GM23338 (cell line): Measurements from ENCODE around the gene THADA. TPM values are rescaled to one million over a fixed set of nuclear protein-coding genes. Genes with fewer than 3 reads are reported as not detected.

Source experiments
- ATAC-seq: fragments of 200-7000 bp; cut with Tn5 transposase; 3 replicates; pipeline ENCODE4 v1.9.1; 2020
- DNase-seq: peaks from one replicate; pipeline ENCODE4 v3.0.0-alpha.2; 2015; ENCODE audit warnings: low spot score
- H2AFZ ChIP-seq: fragments of 200-600 bp; sonication (generic); 2 replicates; pipeline ENCODE4 v1.8.0; 2016; ENCODE audit warnings: antibody characterized with exemption, mild to moderate bottlenecking, moderate library complexity
- H3F3A ChIP-seq: fragments of 200-600 bp; sonication (generic); replicated peaks from 2 replicates; pipeline ENCODE4 v1.8.0; 2017; ENCODE audit warnings: antibody characterized with exemption, mixed run types, low read depth
- H3K27ac ChIP-seq: fragments of 200-600 bp; sonication (generic); 2 replicates; pipeline ENCODE4 v1.6.1; 2016; ENCODE audit warnings: low read depth
- H3K27me3 ChIP-seq: fragments of 200-600 bp; sonication (generic); 2 replicates; pipeline ENCODE4 v1.8.0; 2016; ENCODE audit warnings: mild to moderate bottlenecking, mixed run types, moderate library complexity; ENCODE audit not compliant: insufficient read depth
- H3K36me3 ChIP-seq: fragments of 200-600 bp; sonication (generic); 2 replicates; pipeline ENCODE4 v1.8.0; 2016; ENCODE audit warnings: mild to moderate bottlenecking; ENCODE audit not compliant: insufficient read depth
- H3K4me1 ChIP-seq: fragments of 200-600 bp; sonication (generic); 2 replicates; pipeline ENCODE4 v1.8.0; 2016; ENCODE audit warnings: mild to moderate bottlenecking, moderate library complexity; ENCODE audit not compliant: insufficient read depth
- H3K4me2 ChIP-seq: fragments of 200-600 bp; sonication (generic); 2 replicates; pipeline ENCODE4 v1.7.1; 2017; ENCODE audit warnings: mixed run types
- H3K4me3 ChIP-seq: fragments of 200-600 bp; sonication (generic); 2 replicates; pipeline ENCODE4 v1.6.1; 2016; ENCODE audit warnings: mixed run types
- H3K79me2 ChIP-seq: fragments of 200-600 bp; sonication (generic); replicated peaks from 2 replicates; pipeline ENCODE4 v1.8.0; 2017; ENCODE audit warnings: mild to moderate bottlenecking; ENCODE audit not compliant: insufficient read depth
- H3K9me2 ChIP-seq: fragments of 200-600 bp; sonication (generic); 2 replicates; pipeline ENCODE4 v1.8.0; 2017; ENCODE audit not compliant: insufficient read depth
- H4K20me1 ChIP-seq: fragments of 200-600 bp; sonication (generic); replicated peaks from 2 replicates; pipeline ENCODE4 v1.8.0; 2017; ENCODE audit warnings: mild to moderate bottlenecking; ENCODE audit not compliant: insufficient read depth
- H3K27ac Mint-ChIP-seq: 2 replicates; pipeline ENCODE4 v1.8.0; 2020; ENCODE audit warnings: inconsistent platforms, mild to moderate bottlenecking, moderate library complexity, mixed read lengths
- H3K27me3 Mint-ChIP-seq: 3 replicates; pipeline ENCODE4 v1.8.0; 2022; ENCODE audit warnings: low read depth, mild to moderate bottlenecking, moderate library complexity, mixed read lengths, inconsistent platforms; ENCODE audit not compliant: insufficient read depth, poor library complexity
- H3K36me3 Mint-ChIP-seq: 3 replicates; pipeline ENCODE4 v1.8.0; 2021; ENCODE audit warnings: low read depth, mild to moderate bottlenecking, inconsistent platforms, moderate library complexity, mixed read lengths
- H3K4me1 Mint-ChIP-seq: 3 replicates; pipeline ENCODE4 v1.8.0; 2020; ENCODE audit warnings: mild to moderate bottlenecking, inconsistent platforms, mixed read lengths
- H3K4me3 Mint-ChIP-seq: 3 replicates; pipeline ENCODE4 v1.8.0; 2021; ENCODE audit warnings: moderate library complexity, mild to moderate bottlenecking, inconsistent platforms, mixed read lengths
- H3K9me3 Mint-ChIP-seq: 3 replicates; pipeline ENCODE4 v1.8.0; 2020; ENCODE audit warnings: moderate library complexity, mild to moderate bottlenecking, inconsistent platforms, mixed read lengths
- CTCF ChIP-seq, 2 experiments: fragments of 200-600 bp in 1 of 2; sonication (generic) in 1 of 2; conservative IDR thresholded peaks; 2 replicates each; pipeline versions ENCODE4 v1.5.1 to v1.6.1; 2016 to 2017; ENCODE audit warnings: antibody characterized with exemption in 2 of 2, low read depth in 2 of 2, mild to moderate bottlenecking in 2 of 2, moderate library complexity in 1 of 2
- ETS1 ChIP-seq: IDR thresholded peaks from 2 replicates; pipeline ENCODE4 v1.6.1; 2016; ENCODE audit warnings: antibody characterized with exemption
- EZH2phosphoT487 ChIP-seq: fragments of 200-600 bp; sonication (generic); IDR thresholded peaks from one replicate; pipeline ENCODE4 v1.8.1; 2018; ENCODE audit warnings: antibody characterized with exemption; ENCODE audit not compliant: unreplicated experiment
- JUNB ChIP-seq: IDR thresholded peaks from one replicate; pipeline ENCODE4 v1.6.1; 2016; ENCODE audit warnings: antibody characterized with exemption; ENCODE audit not compliant: unreplicated experiment
- NANOG ChIP-seq: IDR thresholded peaks from 2 replicates; pipeline ENCODE4 v1.6.1; 2016; ENCODE audit warnings: antibody characterized with exemption, borderline replicate concordance
- POLR2AphosphoS5 ChIP-seq: IDR thresholded peaks from 2 replicates; pipeline ENCODE4 v1.6.1; 2016; ENCODE audit warnings: antibody characterized with exemption, low read depth
- REST ChIP-seq: IDR thresholded peaks from one replicate; pipeline ENCODE4 v1.6.1; 2018; ENCODE audit warnings: antibody characterized with exemption; ENCODE audit not compliant: unreplicated experiment
- ZNF114 ChIP-seq: fragments of 250-450 bp; sonication (Bioruptor Pico); IDR thresholded peaks from 2 replicates; pipeline ENCODE4 v1.5.0; 2020; ENCODE audit warnings: mild to moderate bottlenecking, moderate library complexity
- ZNF331 ChIP-seq: fragments of 250-450 bp; sonication (Bioruptor Pico); IDR thresholded peaks from 2 replicates; pipeline ENCODE4 v1.5.0; 2020; ENCODE audit warnings: low read depth, mild to moderate bottlenecking, moderate library complexity
- ZNF462 ChIP-seq: fragments of 250-450 bp; sonication (Bioruptor Pico); IDR thresholded peaks from 2 replicates; pipeline ENCODE4 v1.5.0; 2020; ENCODE audit warnings: mild to moderate bottlenecking, moderate library complexity
- polyA plus RNA-seq: library from polyadenylated mRNA; unstranded; fragments of >200 nt; fragmentation: Nextera tagmentation; extraction: Ambion mirVana; gene quantifications from 2 replicates; pipeline ENCODE4 v1.2.1, GENCODE V29; 2016
- total RNA-seq: library from RNA; depleted of rRNA; stranded (reverse); fragments of >200 nt; shearing (Covaris generic); gene quantifications from 2 replicates; pipeline ENCODE4 v1.2.3, GENCODE V29; 2014

THADA gene
- total and polyA plus RNA-seq, 2 experiments from 2014 or later, result 17.0 to 30.7 TPM

GRCh38 chr2:43318791-43319190, 277.0 kb downstream of the THADA start:
- no peaks in the 10 kb centered on the region for H3K4me1 ChIP-seq
- no peaks in the 10 kb centered on the region for H4K20me1 ChIP-seq
- H3K4me3 ChIP-seq, result no peak overlapping the region
- no peak for TF ChIP-seq ETS1
- TF ChIP-seq ZNF331 (CRISPR knock-in tag), result no peak
- no peak for TF ChIP-seq NANOG
- no peak for TF ChIP-seq POLR2AphosphoS5
- TF ChIP-seq ZNF114, result no peak
- TF ChIP-seq JUNB, result no peak
- no peaks in the 10 kb centered on the region for H3F3A ChIP-seq
- H3K36me3 ChIP-seq, result no peaks in the 10 kb centered on the region
- H3K27me3 ChIP-seq, result no peaks in the 10 kb centered on the region
- H3K4me2 ChIP-seq, result no peak overlapping the region
- Mint-ChIP-seq H3K36me3 (no peaks in the 10 kb centered on the region), H3K9me3 (no peaks in the 10 kb centered on the region), H3K27me3 (no peaks in the 10 kb centered on the region), H3K4me1 (no peaks in the 10 kb centered on the region; the same call in 2 of the 3 replicates), H3K4me3 (no peak overlapping the region), H3K27ac (no peak overlapping the region)
- DNase-seq (no peak), ATAC-seq (no peak)
- H2AFZ ChIP-seq, result no peak overlapping the region
- no peaks in the 10 kb centered on the region for H3K9me2 ChIP-seq
- no peak overlapping the region for H3K27ac ChIP-seq
- H3K79me2 ChIP-seq, result no peaks in the 10 kb centered on the region

- H3K9me2 ChIP-seq, result no peaks in the 10 kb centered on the region
- TF ChIP-seq REST (no peak), ZNF462 (no peak), EZH2phosphoT487 (no peak), CTCF (conservative IDR thresholded peaks at IDR 0.05; ENCODE audit: low read depth in 2 of 2) (no peak), POLR2AphosphoS5 (no peak), JUNB (no peak)
- no peaks in the 10 kb centered on the region for H4K20me1 ChIP-seq
- H2AFZ ChIP-seq, result no peak overlapping the region
- H3F3A ChIP-seq, result no peaks in the 10 kb centered on the region
- no peak overlapping the region for H3K4me2 ChIP-seq
- no peaks in the 10 kb centered on the region for H3K27me3 ChIP-seq
- no peak overlapping the region for H3K4me3 ChIP-seq
- H3K4me3 Mint-ChIP-seq, result no peak overlapping the region
- H3K27ac Mint-ChIP-seq, result no peak overlapping the region
- H3K36me3 Mint-ChIP-seq, result no peaks in the 10 kb centered on the region
- no peaks in the 10 kb centered on the region for H3K4me1 Mint-ChIP-seq
- DNase-seq (no peak), ATAC-seq (no peak)
- no peaks in the 10 kb centered on the region for H3K9me3 Mint-ChIP-seq
- H3K27me3 Mint-ChIP-seq, result no peaks in the 10 kb centered on the region
- H3K27ac ChIP-seq, result no peak overlapping the region
- no peaks in the 10 kb centered on the region for H3K4me1 ChIP-seq
- no peaks in the 10 kb centered on the region for H3K36me3 ChIP-seq
- H3K79me2 ChIP-seq, result no peaks in the 10 kb centered on the region
These were observed 278.2 kb downstream of the THADA start for GRCh38 chr2:43317680-43318079.
